ENCODE measurements around the gene C16orf54.
"Not testable (repeated sequence)": the region's sequence is repeated elsewhere in the genome, so short reads cannot be mapped to it uniquely, and the experiment has no call there.

The C16orf54 gene

DNA sequence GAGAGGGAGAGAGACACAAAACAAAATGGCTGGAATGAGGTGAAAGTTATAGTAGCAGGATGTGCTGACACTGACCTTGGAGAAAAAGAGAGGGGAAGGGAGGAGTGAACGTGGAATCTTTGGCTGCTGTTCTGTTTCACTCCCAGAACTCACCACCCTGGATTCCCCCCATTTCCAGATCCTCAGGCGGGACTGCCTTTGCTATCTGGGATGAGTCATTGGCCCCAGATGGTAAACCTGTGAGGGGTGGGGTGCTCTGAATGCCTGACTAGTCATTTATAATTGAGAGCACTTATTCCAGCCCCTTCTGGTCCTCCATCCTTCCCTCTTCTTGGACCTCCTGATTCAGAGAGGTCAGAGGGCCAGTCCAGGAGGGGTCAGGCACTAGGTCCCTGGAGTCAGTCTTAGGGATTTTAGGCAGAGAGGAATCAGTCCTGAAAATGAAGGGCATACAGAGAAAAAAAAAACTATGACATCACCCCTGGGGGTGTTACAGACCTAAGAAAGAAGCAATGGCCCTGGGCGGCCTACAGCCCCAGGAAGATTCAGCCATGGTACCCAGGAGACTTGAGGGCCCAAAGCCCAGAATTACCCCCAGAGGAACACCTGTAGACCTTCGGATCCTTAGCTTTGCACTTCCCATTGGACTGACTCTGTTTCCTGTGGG is 30.1 kb upstream of the C16orf54 start:
- TF ChIP-seq, protein P1, sequence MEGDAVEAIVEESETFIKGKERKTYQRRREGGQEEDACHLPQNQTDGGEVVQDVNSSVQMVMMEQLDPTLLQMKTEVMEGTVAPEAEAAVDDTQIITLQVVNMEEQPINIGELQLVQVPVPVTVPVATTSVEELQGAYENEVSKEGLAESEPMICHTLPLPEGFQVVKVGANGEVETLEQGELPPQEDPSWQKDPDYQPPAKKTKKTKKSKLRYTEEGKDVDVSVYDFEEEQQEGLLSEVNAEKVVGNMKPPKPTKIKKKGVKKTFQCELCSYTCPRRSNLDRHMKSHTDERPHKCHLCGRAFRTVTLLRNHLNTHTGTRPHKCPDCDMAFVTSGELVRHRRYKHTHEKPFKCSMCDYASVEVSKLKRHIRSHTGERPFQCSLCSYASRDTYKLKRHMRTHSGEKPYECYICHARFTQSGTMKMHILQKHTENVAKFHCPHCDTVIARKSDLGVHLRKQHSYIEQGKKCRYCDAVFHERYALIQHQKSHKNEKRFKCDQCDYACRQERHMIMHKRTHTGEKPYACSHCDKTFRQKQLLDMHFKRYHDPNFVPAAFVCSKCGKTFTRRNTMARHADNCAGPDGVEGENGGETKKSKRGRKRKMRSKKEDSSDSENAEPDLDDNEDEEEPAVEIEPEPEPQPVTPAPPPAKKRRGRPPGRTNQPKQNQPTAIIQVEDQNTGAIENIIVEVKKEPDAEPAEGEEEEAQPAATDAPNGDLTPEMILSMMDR (IDR thresholded peaks at IDR 0.05; ENCODE audit: borderline replicate concordance, insufficient read depth, low read depth, low read length): no peak
- no peak overlapping the region for H3K4me3 ChIP-seq (ENCODE audit: low read depth, low read length)

DNA sequence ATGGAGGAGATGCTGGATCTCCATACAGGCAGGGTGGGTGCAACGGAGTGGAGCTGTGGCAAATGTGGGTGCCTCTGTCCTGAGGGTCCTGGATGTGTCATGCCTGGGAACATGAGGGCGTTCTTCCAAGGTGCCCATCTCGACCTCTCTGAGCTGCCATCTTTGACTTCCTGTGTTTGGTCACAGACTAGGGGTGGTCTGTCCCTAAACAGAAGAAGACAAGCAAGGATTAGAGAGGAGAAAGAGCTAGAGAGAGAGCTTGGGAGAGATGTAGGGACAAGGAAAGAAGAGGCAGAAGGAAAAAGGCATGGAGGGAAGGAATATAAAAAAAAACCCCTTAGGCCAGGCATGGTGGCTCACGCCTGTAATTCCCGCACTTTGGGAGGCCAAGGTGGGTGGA is 28.9 kb upstream of the C16orf54 start:
- no peak overlapping the region for H3K4me3 ChIP-seq (ENCODE audit: low read depth, low read length)
- TF ChIP-seq, protein P1 (IDR thresholded peaks at IDR 0.05; ENCODE audit: borderline replicate concordance, insufficient read depth, low read depth, low read length): no peak

DNA sequence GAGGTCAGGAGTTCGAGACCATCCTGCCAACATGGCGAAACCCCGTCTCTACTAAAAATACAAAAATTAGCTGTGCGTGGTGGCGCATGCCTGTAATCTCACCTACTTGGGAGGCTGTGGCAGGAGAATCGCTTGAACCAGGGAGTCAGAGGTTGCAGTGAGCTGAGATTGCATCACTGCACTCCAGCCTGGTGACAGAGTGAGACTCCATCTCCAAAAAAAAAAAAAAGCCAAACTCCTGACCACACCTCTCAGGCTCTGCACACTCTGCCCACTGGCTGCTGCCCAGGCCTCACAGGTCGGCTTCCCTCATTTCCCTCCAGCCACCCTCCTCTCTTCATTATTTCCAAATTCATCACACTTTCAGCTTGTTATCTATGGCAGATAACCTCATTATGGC is 26.5 kb upstream of the C16orf54 start:
- not testable (repeated sequence) for H3K4me3 ChIP-seq (ENCODE audit: low read depth, low read length)

DNA sequence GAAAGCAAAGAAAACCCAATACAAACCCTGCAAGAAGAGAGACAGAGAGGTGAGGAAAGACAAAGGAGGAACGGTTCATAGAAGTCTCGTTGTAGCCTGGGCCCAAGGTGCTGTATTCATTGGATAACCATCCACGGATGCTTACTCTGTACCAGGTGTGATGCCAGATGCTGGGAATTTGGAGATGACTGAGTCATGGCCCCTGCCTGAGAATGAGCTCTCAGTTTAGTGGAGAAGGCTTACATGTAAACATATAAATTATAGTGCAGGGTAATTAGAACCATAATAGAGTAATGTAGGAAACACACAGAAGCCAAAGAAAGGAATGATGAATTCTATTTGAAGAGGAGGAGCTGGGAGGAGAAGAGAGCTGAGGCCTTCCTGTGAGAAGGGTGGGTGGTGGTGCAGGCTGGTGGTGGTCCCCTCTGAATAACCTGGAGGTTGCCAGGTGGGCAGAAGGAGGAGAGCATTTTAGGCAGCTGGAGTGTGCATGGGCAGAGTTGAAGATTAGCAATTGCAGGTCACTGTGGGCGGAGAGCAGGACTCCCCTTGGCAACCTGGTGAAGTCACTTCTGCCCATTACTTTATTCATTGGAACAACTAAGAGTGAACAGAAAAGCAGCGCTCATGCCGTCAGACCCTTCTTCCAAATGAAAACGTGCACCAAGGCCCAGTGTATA is 24.6 kb upstream of the C16orf54 start:
- no peak overlapping the region for H3K4me3 ChIP-seq (ENCODE audit: low read depth, low read length)
- TF ChIP-seq, protein P1 (IDR thresholded peaks at IDR 0.05; ENCODE audit: borderline replicate concordance, insufficient read depth, low read depth, low read length): no peak

DNA sequence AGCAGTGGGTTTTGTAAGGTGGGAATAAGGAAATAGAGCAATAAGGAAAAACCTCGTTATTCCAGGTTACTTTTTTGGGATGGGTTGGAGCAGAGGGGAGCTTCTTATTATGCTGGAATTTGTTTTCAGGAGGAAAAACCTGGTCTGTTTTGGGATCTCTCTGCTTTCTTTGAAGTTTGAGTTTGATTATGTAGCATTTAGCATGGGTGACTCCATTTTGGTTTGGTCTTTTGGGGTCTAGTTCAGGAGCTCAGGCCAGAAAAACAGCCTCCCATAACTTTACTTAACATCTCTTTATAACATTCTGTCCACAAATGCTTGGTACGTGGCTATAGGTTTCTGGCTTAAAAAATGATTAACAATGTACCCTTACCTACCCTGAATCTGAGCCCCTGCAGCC is 23.7 kb upstream of the C16orf54 start:
- TF ChIP-seq, protein P1 (IDR thresholded peaks at IDR 0.05; ENCODE audit: borderline replicate concordance, insufficient read depth, low read depth, low read length): no peak
- H3K4me3 ChIP-seq (ENCODE audit: low read depth, low read length): no peak overlapping the region

DNA sequence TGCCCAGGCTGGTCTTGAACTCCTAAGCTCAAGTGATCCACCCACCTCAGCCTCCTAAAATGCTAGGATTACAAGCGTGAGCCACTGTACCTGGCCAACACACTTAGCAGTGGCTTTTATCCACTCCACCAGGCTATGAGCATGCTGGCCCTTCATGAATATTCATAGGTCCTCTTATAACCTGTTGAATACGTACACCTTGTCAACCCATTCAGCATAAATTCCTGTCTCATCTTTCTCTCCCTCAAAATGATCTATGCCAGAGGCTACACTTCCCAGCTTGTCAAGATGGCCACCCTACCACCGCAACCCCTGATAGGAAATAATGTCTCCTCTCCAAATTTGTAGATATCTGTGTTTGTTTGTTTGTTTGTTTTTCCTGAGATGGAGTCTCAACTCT is 21.3 kb upstream of the C16orf54 start:
- H3K4me3 ChIP-seq (ENCODE audit: low read depth, low read length): no peak overlapping the region
- TF ChIP-seq, protein P1 (IDR thresholded peaks at IDR 0.05; ENCODE audit: borderline replicate concordance, insufficient read depth, low read depth, low read length): no peak

DNA sequence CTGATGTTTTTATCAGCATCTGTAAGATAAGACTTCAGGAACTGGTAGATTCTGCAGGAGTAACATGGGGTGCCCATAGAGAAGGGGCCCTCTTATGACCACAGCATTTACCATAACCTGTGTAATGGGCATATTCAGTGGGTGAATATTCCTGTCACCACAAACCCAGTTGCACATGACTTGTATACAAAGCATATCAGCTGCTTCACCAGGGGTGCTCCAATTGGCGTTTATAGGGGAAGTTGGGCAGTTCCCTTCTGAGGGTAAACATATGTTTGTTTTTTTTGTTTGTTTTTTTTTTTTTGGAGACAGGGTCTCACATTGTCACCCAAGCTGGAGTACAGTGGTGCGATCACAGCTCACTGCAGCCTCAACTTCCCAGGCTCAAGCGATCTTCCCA is 20.8 kb upstream of the C16orf54 start:
- no peak overlapping the region for H3K4me3 ChIP-seq (ENCODE audit: low read depth, low read length)

More for the DNA sequence above, 20.8 kb upstream of the C16orf54 start:
- TF ChIP-seq, protein P1 (IDR thresholded peaks at IDR 0.05; ENCODE audit: borderline replicate concordance, insufficient read depth, low read depth, low read length): no peak
